Fibroblast of pulmonary artery (primary cell): ENCODE results near the gene HIPK3.
A peak's percentile ranks its signal among the peaks of the same experiment; 100 is the strongest.
"Not testable (repeated sequence)": the region's sequence is repeated elsewhere in the genome, so short reads cannot be mapped to it uniquely, and the experiment has no call there.

Experiments used
- DNase-seq: peaks from one replicate; pipeline ENCODE4 v3.0.0-alpha.2; 2010; ENCODE audit warnings: low read depth
- H3K4me3 ChIP-seq: replicated peaks from 2 replicates; pipeline ENCODE4 v1.5.1; 2011; ENCODE audit warnings: low read depth, mild to moderate bottlenecking, control low read depth, low read length, moderate library complexity
- CTCF ChIP-seq: IDR thresholded peaks from 2 replicates; pipeline ENCODE4 v1.5.1; 2011; ENCODE audit warnings: mild to moderate bottlenecking, control low read depth, low read length, inconsistent platforms; ENCODE audit errors: missing control alignments

Gene HIPK3

GRCh38 chr11:33222052-33222750 is 35.0 kb upstream of the HIPK3 start:
- no peak for DNase-seq

GRCh38 chr11:33225371-33225770 is 31.8 kb upstream of the HIPK3 start:
- TF ChIP-seq CTCF, result no peak

More at GRCh38 chr11:33222052-33222750, 35.0 kb upstream of the HIPK3 start:
- no peak overlapping the region for H3K4me3 ChIP-seq
- no peak for TF ChIP-seq CTCF

DNA sequence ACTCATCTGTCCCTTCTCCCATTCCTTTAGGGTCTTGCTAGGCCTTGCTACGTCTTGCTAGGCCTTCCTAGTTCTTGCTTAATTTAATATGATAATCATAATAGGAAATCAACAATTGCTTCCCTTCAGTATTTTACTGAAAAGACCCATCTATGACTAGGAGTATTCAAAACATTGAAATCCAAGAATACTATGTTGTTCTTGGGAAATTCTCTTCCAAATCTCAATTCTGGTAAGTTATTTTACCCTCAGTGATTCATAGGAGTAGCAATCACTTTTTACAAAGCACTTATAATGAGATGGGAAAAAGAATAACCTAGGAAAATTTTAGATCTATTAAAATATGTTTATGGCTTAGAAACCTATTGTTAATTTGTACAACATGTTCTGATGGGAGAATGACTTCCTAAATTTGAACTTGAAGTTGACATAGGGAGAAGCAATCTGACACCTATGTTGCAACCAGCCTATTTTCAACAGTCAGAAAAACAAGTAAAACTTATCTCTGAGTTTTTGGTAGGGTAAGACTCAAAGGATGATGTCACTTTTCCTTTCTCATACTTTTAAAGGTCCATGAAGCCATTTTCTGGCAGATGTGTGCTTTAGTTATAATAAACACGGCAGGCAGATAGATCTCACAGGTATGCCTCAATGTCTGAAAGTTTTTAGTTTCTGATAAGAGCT is 29.5 kb upstream of the HIPK3 start:
- no peak overlapping the region for H3K4me3 ChIP-seq
- peak; percentile 87 for DNase-seq
- no peak for TF ChIP-seq CTCF

More at GRCh38 chr11:33225371-33225770, 31.8 kb upstream of the HIPK3 start:
- no peak overlapping the region for H3K4me3 ChIP-seq
- no peak for DNase-seq

DNA sequence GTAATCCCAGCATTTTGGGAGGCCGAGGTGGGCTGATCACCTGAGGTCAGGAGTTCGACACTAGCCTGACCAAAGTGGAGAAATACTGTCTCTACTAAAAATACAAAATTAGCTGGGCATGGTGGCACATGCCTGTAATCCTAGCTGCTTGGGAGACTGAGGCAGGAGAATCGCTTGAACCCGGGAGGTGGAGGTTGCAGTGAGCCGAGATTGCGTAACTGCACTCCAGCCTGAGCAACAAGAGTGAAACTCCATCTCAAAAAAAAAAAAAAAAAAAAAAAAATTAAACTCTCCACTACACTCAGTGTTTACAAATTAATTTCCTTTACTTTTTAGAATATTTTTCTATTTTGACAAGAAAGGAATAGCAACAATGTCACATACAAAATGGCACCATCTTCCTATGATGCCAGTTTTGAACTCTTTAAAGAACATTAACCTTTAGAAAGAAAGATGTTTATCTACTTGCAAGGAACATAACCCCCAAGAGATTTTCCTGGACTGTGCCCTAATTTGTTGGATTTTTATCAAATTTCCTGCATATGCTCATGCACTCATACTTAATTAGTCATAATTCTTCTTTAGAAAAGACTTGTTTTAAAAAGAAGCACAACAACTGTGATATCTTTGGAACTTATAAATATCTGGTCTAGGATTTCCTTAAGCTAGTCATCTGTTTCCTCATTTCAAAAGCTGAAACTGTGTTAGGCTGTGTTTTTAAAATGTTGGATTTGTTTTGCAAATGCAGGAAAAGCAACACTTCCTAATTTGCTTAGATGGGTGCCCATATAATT is 22.6 kb upstream of the HIPK3 start:
- DNase-seq, result no peak
- no peak for TF ChIP-seq CTCF
- H3K4me3 ChIP-seq, result no peak overlapping the region

DNA sequence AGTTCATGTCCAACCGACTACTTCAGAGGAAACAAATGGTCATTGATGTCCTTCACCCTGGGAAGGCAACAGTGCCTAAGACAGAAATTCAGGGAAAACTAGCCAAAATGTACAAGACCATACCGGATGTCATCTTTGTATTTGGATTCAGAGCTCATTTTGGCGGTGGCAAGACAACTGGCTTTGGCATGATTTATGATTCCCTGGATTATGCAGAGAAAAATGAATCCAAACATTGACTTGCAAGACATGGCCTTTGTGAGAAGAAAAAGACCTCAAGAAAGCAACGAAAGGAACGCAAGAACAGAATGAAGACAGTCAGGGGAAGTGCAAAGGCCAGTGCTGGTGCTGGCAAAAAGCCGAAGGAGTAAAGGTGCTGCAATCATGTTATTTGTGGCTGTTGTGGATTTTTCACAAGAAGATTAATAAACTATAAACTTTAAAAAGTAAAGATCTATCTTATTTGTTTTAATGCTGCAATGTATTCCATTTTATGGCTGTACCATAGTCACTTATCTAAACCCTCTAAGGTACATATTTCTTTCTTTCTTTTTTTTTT is 20.1 kb upstream of the HIPK3 start:
- no peak overlapping the region for H3K4me3 ChIP-seq
- DNase-seq, result no peak
- no peak for TF ChIP-seq CTCF

GRCh38 chr11:33242575-33242974 is 14.6 kb upstream of the HIPK3 start:
- no peak for DNase-seq
- no peak for TF ChIP-seq CTCF
- no peak overlapping the region for H3K4me3 ChIP-seq

DNA sequence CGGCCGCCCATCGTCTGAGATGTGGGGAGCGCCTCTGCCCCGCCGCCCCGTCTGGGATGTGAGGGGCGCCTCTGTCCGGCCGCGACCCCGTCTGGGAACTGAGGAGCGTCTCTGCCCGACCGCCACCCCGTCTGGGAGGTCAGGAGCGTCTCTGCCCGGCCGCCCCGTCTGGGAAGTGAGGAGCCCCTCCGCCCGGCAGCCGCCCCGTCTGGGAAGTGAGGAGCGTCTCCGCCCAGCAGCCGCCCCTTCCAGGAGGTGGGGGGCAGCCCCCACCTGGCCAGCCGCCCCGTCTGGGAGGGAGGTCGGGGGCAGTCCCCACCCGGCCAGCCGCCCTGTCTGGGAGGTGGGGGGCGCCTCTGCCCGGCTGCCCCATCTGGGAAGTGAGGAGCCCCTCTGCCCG is 13.5 kb upstream of the HIPK3 start:
- not testable (repeated sequence) for H3K4me3 ChIP-seq, DNase-seq
